Spleen (tissue), 11 donors: ENCODE results near the gene CCDC102B. TPM values are rescaled to one million over a fixed set of nuclear protein-coding genes. Genes with fewer than 3 reads are reported as not detected.

ENCODE experiments used
- DNase-seq: peaks from one replicate; pipeline ENCODE4 v3.0.0-alpha.2; 2020
- H3K27ac ChIP-seq, 8 donors: fragments of 200-600 bp; sonication (generic) in 7 of 8; 1 replicate in 4 of 8; 2 replicates in 4 of 8; pipeline versions ENCODE4 v1.5.0 to v1.8.0; 2016 to 2021; ENCODE audit warnings: inconsistent platforms in 4 of 8, mild to moderate bottlenecking in 4 of 8, moderate library complexity in 1 of 8
- H3K27me3 ChIP-seq, 7 donors: fragments of 200-600 bp; sonication (generic) in 6 of 7; replicated peaks in 1 of 7; 1 replicate in 4 of 7; 2 replicates in 3 of 7; pipeline versions ENCODE4 v1.5.0 to v1.8.0; 2016 to 2021; ENCODE audit warnings: inconsistent platforms in 3 of 7, mild to moderate bottlenecking in 1 of 7
- H3K36me3 ChIP-seq, 6 donors: fragments of 200-600 bp; sonication (generic) in 5 of 6; 1 replicate in 4 of 6; 2 replicates in 2 of 6; pipeline versions ENCODE4 v1.5.0 to v1.8.0; 2016 to 2021; ENCODE audit warnings: inconsistent platforms in 2 of 6
- H3K4me1 ChIP-seq, 6 donors: fragments of 200-600 bp; sonication (generic) in 5 of 6; 1 replicate in 3 of 6; 2 replicates in 3 of 6; pipeline versions ENCODE4 v1.5.0 to v1.8.0; 2016 to 2021; ENCODE audit warnings: inconsistent platforms in 3 of 6
- H3K4me3 ChIP-seq, 8 donors: fragments of 200-600 bp; sonication (generic) in 7 of 8; 1 replicate in 4 of 8; 2 replicates in 4 of 8; pipeline versions ENCODE4 v1.5.0 to v1.8.0; 2016 to 2021; ENCODE audit warnings: inconsistent platforms in 4 of 8, mild to moderate bottlenecking in 4 of 8, moderate library complexity in 2 of 8
- H3K9me3 ChIP-seq, 8 donors: fragments of 200-600 bp; sonication (generic) in 7 of 8; 1 replicate in 4 of 8; 2 replicates in 4 of 8; pipeline versions ENCODE4 v1.5.0 to v1.8.0; 2016 to 2021; ENCODE audit warnings: inconsistent platforms in 4 of 8
- POLR2A ChIP-seq, 3 donors: fragments of 450-650 bp; IDR thresholded peaks; one replicate each; pipeline ENCODE4 v1.5.1; 2017; ENCODE audit warnings: antibody characterized with exemption in 3 of 3, mild to moderate bottlenecking in 1 of 3
- POLR2AphosphoS5 ChIP-seq, 3 donors: sonication (generic); formaldehyde crosslinking; IDR thresholded peaks; one replicate each; pipeline ENCODE4 v1.5.1; 2017; ENCODE audit warnings: antibody characterized with exemption in 3 of 3
- WGBS, 5 donors: extraction: QIAGEN DNeasy Blood & Tissue Kit in 3 of 5; methylation state at CpG; one replicate each; pipeline versions ENCODE4 v1.1.5 to v1.1.7; 2013 to 2018; 5-methylcytosine and 5-hydroxymethylcytosine counted together
- intact Hi-C: fragments of 100-400 bp; cut with DNase I; formaldehyde crosslinking; loops from one replicate; pipeline ENCODE4 v1.15.0; 2023; ENCODE audit warnings: low total_unique reads
- polyA plus RNA-seq, 3 donors: library from polyadenylated mRNA; stranded (reverse); fragments of 200-250 nt; gene quantifications; one replicate each; pipeline ENCODE4 v1.2.1, GENCODE V29; 2013
- total RNA-seq, 7 donors: library from RNA; depleted of rRNA in 3 of 7; stranded (reverse); fragments of >200 nt in 3 of 7; fragmentation: NEBNext Ultra II Directional in 4 of 7; extraction: Animal tissue kit (Norgen Biotek cat#: 25700) in 4 of 7; gene quantifications; one replicate each; pipeline versions ENCODE4 v1.1.0 to v1.2.1, GENCODE V29; 2016 to 2021
- TF ChIP-seq, protein P1 (sequence below), 11 experiments: fragments of 200-600 bp in 7 of 11; fragments of 450-650 bp in 4 of 11; sonication (generic) in 4 of 11; IDR thresholded peaks in 8 of 11; conservative IDR thresholded peaks in 3 of 11; 1 replicate in 7 of 11; 2 replicates in 4 of 11; pipeline versions ENCODE4 v1.4.0 to v1.8.0; 2016 to 2021; ENCODE audit warnings: antibody characterized with exemption in 11 of 11, inconsistent platforms in 4 of 11, mild to moderate bottlenecking in 1 of 11
- donor health status: healthy with polysubstance abuse.
- donor health status: DM: no; HTN: no; CAD: no; lungs with moderate emphysema.
- donor health status: DM: no; HTN: no; CAD: no.
- donor health status: Bipolar disorder and iron deficiency.
- donor health status: healthy.
- donor health status: DM: no; HTN: no; CAD: no.
- donor health status: DM: yes; HTN: yes; CAD: no.

Gene CCDC102B
- total and polyA plus RNA-seq, 10 donors = 3.2 to 14.7 (median 7.0) TPM

DNA sequence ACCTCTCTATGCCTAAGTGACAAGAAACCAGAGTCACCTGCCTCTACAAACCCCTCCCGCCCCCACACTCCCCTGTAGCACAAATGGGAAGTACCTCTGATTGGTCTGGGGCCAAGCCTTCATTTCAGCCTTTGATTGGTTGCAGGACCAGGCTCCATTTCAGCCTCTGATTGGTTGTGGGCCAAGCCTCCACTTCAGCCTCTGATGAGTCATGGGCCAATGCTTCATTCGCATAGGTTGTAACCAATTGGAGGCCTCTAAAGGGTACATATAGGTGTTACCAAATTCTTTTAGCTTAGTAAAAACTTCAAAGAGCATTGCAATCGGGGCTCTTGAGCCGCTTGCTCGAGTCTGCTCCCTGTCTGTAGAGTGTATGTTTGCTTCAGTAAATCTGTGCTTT is 25.0 kb downstream of the CCDC102B start:
- H3K27ac ChIP-seq = no peak overlapping the region
- TF ChIP-seq, protein P1, sequence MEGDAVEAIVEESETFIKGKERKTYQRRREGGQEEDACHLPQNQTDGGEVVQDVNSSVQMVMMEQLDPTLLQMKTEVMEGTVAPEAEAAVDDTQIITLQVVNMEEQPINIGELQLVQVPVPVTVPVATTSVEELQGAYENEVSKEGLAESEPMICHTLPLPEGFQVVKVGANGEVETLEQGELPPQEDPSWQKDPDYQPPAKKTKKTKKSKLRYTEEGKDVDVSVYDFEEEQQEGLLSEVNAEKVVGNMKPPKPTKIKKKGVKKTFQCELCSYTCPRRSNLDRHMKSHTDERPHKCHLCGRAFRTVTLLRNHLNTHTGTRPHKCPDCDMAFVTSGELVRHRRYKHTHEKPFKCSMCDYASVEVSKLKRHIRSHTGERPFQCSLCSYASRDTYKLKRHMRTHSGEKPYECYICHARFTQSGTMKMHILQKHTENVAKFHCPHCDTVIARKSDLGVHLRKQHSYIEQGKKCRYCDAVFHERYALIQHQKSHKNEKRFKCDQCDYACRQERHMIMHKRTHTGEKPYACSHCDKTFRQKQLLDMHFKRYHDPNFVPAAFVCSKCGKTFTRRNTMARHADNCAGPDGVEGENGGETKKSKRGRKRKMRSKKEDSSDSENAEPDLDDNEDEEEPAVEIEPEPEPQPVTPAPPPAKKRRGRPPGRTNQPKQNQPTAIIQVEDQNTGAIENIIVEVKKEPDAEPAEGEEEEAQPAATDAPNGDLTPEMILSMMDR (IDR thresholded peaks at IDR 0.05 in 8 of 11, conservative IDR thresholded peaks at IDR 0.05 in 3 of 11) = no peak
- no peak for TF ChIP-seq POLR2A (IDR thresholded peaks at IDR 0.05)
- TF ChIP-seq POLR2AphosphoS5 (IDR thresholded peaks at IDR 0.05) = no peak
- no peaks in the 10 kb centered on the region for H3K27me3 ChIP-seq
- intact Hi-C loops = no loop called here
- H3K36me3 ChIP-seq = no peaks in the 10 kb centered on the region
- H3K9me3 ChIP-seq = no peaks in the 10 kb centered on the region
- H3K4me1 ChIP-seq = no peaks in the 10 kb centered on the region
- DNase-seq = no peak
- H3K4me3 ChIP-seq = no peak overlapping the region
- WGBS, 5 donors = 81 to 91% (median 89%) methylated on average over 5 of the region's 5 CpGs

DNA sequence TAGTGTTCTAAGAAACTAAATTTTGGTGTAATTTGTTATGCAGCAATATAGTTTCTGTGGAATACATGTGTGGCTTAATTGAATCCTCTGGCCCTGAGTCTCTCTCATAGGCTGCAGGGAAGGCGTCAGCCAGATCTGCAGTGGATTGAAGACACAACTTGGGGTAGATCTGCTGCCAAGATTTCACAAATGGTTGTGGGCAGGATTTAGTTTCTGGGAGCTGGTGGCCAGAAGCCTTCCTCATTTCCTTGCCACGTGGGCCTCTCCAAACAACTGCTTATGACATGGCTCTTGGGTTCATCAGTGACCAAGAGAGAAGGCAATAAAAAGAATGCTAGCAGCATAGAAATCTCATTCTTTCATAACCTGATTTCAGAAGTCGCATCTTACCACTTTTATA is 28.2 kb downstream of the CCDC102B start:
- Histone ChIP-seq H3K4me3 (no peak overlapping the region), H3K36me3 (no peaks in the 10 kb centered on the region), H3K9me3 (no peaks in the 10 kb centered on the region), H3K27ac (no peak overlapping the region), H3K4me1 (no peaks in the 10 kb centered on the region), H3K27me3 (no peaks in the 10 kb centered on the region)
- DNase-seq = no peak
- intact Hi-C loops = no loop called here
- TF ChIP-seq POLR2AphosphoS5 (IDR thresholded peaks at IDR 0.05) (no peak), POLR2A (IDR thresholded peaks at IDR 0.05) (no peak)
- TF ChIP-seq, protein P1 (IDR thresholded peaks at IDR 0.05 in 8 of 11, conservative IDR thresholded peaks at IDR 0.05 in 3 of 11) = no peak
- 66 to 84% (median 68%) methylated on average over 3 of the region's 3 CpGs for WGBS, 5 donors

DNA sequence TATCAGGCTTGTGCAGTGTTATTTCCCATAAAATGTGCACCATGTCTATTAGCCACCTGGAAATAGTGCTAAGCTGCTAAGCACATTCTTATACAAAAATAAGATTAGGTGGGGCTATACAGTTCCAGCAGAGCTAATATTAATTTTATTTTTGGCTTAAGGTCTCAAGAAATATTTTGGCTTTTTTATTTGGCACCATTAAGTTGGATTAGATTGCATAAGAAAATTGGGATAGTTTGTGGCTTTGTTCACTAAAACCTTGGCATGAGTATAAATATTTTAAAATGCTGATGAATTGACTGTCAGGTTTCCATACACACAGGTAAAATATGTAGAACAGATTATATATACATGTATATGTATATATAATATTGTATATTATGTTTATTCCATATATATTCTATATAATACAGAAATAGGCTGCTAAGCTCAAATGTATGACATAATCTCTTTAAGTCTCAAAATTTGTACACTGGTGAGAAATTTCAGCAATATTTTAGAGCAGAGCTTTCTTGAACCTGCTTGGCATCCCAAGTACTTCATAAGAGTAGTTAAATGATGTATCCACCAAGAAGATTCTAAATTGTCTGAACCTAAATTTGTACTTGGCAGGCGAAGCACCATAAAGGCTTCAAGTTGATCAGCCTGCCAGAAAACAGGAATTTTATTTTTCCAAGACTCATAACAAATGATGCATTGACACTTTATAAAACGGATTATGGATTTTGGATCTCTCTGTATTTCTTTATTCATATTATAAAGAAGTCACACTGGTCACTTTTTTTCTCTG is 32.6 kb downstream of the CCDC102B start:
- no peaks in the 10 kb centered on the region for H3K27me3 ChIP-seq

DNA sequence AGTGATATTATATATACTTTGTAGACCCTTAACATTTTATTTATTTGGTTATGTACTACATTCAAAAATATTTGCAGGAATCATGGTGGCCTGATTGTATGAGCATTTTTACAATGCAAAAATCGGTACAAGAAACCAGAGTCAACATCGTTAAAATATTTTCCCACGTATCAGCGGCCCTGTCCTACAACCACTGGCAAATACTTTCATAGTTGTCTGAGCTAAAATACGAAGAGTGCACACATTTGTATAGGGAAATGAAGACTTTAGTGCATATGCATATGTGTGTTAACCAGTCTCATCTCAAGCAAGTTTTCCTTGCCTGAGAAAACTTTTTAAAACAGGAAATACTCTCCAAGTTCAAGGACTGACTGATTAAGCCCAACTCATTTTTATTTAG is 35.9 kb downstream of the CCDC102B start:
- H3K27me3 ChIP-seq = no peaks in the 10 kb centered on the region
- intact Hi-C loops = no loop called here
- 64 to 76% (median 68%) methylated on average over 5 of the region's 5 CpGs for WGBS, 5 donors
- H3K9me3 ChIP-seq = no peaks in the 10 kb centered on the region
- no peak for DNase-seq
- no peak for TF ChIP-seq POLR2A (IDR thresholded peaks at IDR 0.05)
- TF ChIP-seq POLR2AphosphoS5 (IDR thresholded peaks at IDR 0.05) = no peak
- TF ChIP-seq, protein P1 (IDR thresholded peaks at IDR 0.05 in 8 of 11, conservative IDR thresholded peaks at IDR 0.05 in 3 of 11) = no peak
- no peaks in the 10 kb centered on the region for H3K36me3 ChIP-seq
- H3K4me3 ChIP-seq = no peak overlapping the region
- no peak overlapping the region for H3K27ac ChIP-seq
- peaks cover 0 to 7% (median 0%) of the 10 kb centered on the region in 6 donors for H3K4me1 ChIP-seq

More for the DNA sequence above, 32.6 kb downstream of the CCDC102B start:
- Histone ChIP-seq H3K4me1 (peaks cover 0 to 5% (median 0%) of the 10 kb centered on the region in 6 donors), H3K27ac (no peak overlapping the region), H3K36me3 (no peaks in the 10 kb centered on the region), H3K4me3 (no peak overlapping the region), H3K9me3 (no peaks in the 10 kb centered on the region)
- DNase-seq = no peak
- 65 to 81% (median 71%) methylated on average over 2 of the region's 2 CpGs for WGBS, 5 donors
- intact Hi-C loops = no loop called here
- TF ChIP-seq POLR2A (IDR thresholded peaks at IDR 0.05) (no peak), POLR2AphosphoS5 (IDR thresholded peaks at IDR 0.05) (no peak)
- TF ChIP-seq, protein P1 (IDR thresholded peaks at IDR 0.05 in 8 of 11, conservative IDR thresholded peaks at IDR 0.05 in 3 of 11) = no peak
